Activated CD8-positive, alpha-beta memory T cell treated with anti-CD3 and anti-CD28 coated beads for 4 hours (primary cell): ENCODE measurements around the gene PDP2.

Experiments used
- DNase-seq, 2 donors: peaks; one replicate each; pipeline ENCODE4 v3.0.0-alpha.2; 2020; ENCODE audit warnings: low read depth in 2 of 2

Gene PDP2

DNA sequence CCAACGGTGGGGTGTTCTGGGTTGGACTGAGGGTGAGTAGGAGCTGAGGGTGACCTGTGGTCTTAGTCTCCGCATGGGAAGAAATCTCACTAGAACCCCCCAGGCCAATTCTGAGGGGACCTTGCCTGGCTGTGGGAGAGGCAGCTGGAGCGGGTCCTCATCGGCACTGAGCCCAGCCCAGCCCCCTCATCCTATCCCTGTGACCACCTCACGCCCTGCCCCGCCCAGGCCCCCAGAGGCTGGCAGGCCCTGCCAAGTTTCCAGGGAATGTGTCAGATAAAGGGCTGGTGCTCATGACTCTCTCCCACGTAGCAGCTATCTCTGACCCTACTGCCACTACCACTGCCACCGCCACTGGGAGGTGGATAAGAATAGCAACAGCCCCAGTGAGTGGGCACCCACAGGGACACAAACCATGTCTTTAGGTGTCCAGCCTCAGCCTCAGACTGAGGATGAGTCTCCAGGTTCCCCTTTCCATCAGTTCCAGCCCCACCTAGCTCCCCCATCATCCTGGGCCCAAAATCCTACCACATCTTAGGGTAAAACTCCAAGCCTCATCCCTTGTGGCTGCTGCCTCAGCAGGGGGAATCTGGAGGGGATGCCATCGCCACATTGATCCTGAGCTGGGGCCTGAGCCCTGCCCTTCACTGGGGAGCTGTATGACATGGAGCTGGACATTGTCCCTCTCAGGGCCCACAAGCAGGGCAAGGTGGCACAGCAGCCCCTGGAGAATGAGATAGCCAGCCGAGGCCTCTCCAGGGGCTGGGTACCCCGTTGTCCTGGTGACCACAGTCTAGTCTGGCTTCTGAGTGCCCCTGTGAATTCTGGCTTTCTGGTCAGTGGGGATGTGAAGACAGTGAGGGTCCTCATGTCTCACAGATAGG lies 23.5 kb downstream of the PDP2 start:
- DNase-seq = no peak

- no peak for DNase-seq
These were observed 24.1 kb downstream of the PDP2 start for GRCh38 chr16:66904428-66904845.

DNA sequence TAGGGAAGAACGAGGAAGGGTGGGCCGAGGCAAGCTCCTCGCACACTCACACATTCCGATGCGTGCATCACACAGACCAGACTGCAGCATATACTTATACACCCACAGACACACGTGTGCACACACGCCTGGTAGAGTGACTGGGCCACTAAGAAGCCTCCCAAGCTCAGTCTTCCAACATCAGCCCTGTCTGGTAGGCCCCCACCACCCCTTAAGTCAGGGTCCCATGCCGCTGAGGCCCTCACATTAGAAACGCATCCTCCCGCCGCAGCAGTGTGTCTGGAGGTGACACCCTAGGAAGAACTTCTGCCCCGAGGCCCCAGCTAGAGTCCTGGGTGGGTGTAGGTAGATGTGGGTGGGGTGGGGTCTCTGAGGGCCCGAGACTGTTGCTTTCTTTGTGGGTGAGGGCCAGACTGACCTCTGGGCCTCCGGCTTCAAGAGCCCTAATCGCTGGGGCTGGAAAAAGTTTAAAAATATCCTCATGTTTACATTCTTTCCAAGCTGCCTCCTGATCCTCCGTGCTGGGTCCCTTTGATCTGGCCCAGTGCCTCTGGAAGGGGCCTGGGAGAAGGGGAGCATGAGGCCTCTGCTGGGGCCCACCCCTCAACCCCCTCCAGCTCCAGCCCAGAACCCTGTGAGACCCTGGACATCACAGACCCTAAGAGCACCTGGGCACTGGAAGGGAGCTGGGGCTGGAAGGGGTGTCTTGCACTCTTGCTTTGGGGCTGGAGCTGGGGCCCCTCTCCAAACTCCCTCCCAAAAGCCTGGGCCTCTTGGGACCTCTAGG lies 24.7 kb downstream of the PDP2 start:
- DNase-seq = no peak

- no peak for DNase-seq
These were observed 25.6 kb downstream of the PDP2 start for GRCh38 chr16:66905633-66906539.

DNA sequence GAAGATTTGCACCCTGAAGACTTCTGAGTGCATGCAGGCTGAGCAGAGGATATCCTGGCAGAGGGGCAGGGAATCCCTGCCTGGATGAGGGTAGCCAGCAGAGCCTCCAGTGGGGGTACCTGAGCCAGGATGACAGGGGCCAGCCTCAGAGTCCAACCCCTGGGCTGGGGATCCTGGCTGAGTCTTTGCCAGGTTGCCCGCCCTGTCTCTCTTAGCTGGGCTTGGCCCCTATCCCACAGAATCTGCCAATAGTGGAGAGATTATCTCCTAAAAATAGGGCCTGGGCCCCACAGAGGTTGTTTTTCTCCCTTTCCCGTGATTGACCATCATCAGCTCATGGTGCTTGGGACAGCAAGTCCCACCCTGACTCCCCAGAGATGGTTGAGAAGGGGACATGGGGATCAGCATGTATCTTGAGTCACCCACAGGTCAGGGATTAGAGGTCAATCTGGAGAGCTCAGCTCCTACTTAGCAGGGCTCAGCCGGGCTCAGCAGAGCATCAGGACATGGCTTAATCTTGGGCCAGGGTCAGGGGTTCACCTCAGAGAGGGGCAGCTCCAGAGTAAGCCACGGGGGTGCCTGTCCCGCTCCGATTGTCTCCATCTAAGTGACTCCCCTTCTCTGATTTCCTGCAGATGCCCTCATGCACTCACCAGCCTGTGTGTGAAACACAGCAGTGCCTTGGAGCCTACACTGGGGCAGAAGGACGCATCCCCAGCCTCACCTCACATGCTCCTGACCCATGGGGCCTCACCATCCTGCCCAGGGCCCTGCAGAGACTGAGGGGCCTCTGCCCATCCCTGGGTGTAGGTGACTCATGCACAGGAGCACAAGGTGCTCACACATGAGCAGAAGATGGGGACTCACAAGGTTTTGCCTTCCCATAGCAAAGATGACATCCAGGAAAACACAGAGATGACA lies 26.9 kb downstream of the PDP2 start:
- no peak for DNase-seq

DNA sequence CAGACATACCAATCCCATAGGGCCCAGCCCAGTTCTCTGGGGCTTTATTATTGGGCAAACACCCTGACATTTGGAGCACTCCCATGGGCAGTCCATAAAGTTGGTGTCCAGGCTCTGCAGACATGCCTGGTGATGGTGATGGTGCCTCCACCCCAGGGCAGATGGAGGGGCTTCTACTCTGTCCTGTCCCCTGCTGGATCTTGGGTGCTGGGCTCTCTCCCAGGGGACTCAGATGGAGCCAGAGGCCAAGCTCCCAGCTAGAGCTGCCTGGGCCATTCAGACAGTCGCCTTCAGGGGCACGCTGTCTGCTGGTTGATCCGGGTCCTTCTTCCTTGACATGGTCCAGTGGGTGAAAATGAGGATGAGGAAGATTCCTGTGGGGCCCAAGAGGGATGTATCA lies 27.8 kb downstream of the PDP2 start:
- no peak for DNase-seq

DNA sequence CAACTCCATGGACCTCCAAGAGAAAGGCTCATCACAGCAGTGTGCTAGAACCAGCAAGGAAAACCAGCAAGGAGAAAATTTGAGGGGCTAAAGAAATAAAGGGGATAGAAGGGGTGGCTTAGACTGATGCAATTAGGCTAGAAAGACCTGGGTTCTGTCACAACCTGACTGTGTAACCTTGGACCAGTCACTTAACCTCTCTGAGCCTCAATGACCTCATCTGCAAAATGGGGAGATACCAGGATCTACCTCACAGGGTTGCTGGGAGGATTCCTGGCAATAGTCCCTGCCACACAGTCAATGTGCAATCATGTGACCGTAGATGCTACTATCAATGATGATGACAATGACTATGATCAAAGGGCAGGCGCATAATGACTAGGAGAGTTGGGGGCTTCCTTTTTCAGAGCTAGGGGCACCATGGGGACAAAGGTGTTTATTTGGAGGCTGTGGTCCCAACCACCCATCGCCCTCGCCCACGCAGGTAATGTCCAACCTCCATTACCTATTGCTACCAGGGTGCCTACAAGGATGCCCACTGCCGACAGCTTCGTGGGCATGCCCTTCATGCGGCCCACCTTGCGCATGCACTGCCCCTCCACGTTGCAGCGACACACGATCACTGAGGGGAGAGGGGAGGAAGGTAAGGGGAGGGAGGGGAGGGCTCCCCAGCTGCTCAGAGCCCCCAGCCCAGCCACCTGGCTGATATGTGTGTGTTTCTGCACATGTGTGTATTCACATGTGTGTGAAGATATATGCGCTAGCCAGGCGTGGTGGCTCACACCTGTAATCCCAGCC lies 28.6 kb downstream of the PDP2 start:
- no peak for DNase-seq

GRCh38 chr16:66910175-66910940 lies 30.0 kb downstream of the PDP2 start:
- no peak for DNase-seq

- no peak for DNase-seq
These were observed 30.8 kb downstream of the PDP2 start for GRCh38 chr16:66911112-66911511.

- DNase-seq = no peak
These were observed 31.5 kb downstream of the PDP2 start for GRCh38 chr16:66911801-66912200.

GRCh38 chr16:66913081-66913480 lies 32.8 kb downstream of the PDP2 start:
- DNase-seq = no peak

DNA sequence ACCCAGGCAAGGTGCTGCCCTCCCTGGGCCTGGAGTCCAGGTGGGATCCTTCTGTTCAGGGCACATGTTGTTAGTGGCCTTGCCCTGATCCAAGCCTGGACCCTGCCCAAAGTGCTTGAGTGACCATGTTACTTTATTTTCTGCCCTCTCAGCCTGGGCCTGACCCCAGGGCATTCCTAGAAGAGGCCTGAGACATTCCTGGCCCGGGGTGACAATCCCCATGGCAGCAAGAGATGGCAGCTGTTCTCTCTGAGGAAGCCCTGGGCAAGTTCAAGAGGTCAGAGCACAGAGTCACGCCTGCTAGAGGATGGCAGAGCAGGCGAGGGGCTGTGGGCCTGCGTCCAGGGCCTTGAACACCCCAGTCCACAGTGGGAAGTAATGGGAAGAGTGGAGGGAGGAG lies 33.4 kb downstream of the PDP2 start:
- no peak for DNase-seq

GRCh38 chr16:66914541-66914940 lies 34.2 kb downstream of the PDP2 start:
- no peak for DNase-seq

GRCh38 chr16:66915041-66915440 lies 34.7 kb downstream of the PDP2 start:
- DNase-seq = no peak

GRCh38 chr16:66916518-66916917 lies 36.2 kb downstream of the PDP2 start:
- DNase-seq = no peak

- no peak for DNase-seq
These were observed 37.4 kb downstream of the PDP2 start for GRCh38 chr16:66917741-66918140.

DNA sequence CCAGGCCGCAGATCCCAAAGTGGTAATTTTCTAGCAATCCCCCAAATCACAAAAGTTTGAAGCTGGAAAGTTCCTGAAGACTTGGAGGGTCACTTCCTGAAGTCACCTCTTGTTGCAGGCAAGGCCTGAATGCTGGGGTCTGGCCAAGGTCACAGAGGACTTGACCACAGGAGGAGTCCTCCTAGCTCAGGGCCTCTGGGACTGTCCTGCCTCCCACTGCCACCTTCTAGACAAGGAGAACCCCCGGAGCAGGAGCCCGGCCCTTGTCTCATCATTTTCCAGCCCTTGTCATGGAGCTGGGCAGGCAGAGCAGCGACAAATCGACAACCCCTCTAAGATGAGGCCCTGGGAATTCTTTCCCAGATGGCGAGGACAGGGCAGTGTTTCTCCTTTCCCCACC lies 38.0 kb downstream of the PDP2 start:
- DNase-seq = no peak

- no peak for DNase-seq
These were observed 38.7 kb downstream of the PDP2 start, which contains the start of gene CDH16 for GRCh38 chr16:66918803-66919568. Gene CDH16 (minus strand): TSS chr16:66918885. CDS start chr16:66918065, 820 bp downstream.
